HEK293 (cell line): ENCODE data around the gene BCL2.

Source experiments
- GLI4 ChIP-seq: fragments of 450-650 bp; formaldehyde crosslinking; IDR thresholded peaks from 2 replicates; pipeline ENCODE4 v1.5.1; 2016; ENCODE audit warnings: missing biosample characterization, missing genetic modification characterization
- TCF7L2 ChIP-seq: IDR thresholded peaks from 2 replicates; pipeline ENCODE4 v1.6.1; 2011; ENCODE audit warnings: low read depth, mild to moderate bottlenecking, inconsistent platforms, low read length, moderate library complexity, borderline replicate concordance
- ZFP3 ChIP-seq: fragments of 450-650 bp; formaldehyde crosslinking; IDR thresholded peaks from 2 replicates; pipeline ENCODE4 v1.5.1; 2016; ENCODE audit warnings: low read depth, missing biosample characterization, missing genetic modification characterization
- ZIC2 ChIP-seq: fragments of 450-650 bp; formaldehyde crosslinking; IDR thresholded peaks from 2 replicates; pipeline ENCODE4 v1.5.1; 2016; ENCODE audit warnings: missing biosample characterization, missing genetic modification characterization
- ZNF16 ChIP-seq: fragments of 450-650 bp; formaldehyde crosslinking; IDR thresholded peaks from 2 replicates; pipeline ENCODE4 v1.5.1; 2016; ENCODE audit warnings: low read depth, missing biosample characterization, missing genetic modification characterization
- ZNF510 ChIP-seq: fragments of 450-650 bp; formaldehyde crosslinking; IDR thresholded peaks from 2 replicates; pipeline ENCODE4 v1.5.1; 2018; ENCODE audit warnings: mild to moderate bottlenecking, missing genetic modification characterization, missing biosample characterization; ENCODE audit not compliant: insufficient replicate concordance
- TF ChIP-seq, protein P1 (sequence below): fragments of 450-650 bp; formaldehyde crosslinking; IDR thresholded peaks from 2 replicates; pipeline ENCODE4 v1.5.1; 2016; ENCODE audit warnings: missing biosample characterization, missing genetic modification characterization
- TF ChIP-seq, protein P2 (sequence below): fragments of 450-650 bp; formaldehyde crosslinking; IDR thresholded peaks from 2 replicates; pipeline ENCODE4 v1.5.1; 2016; ENCODE audit warnings: missing biosample characterization, missing genetic modification characterization
- TF ChIP-seq, protein P3 (sequence below): fragments of 450-650 bp; formaldehyde crosslinking; optimal IDR thresholded peaks from 2 replicates; pipeline ENCODE3; 2016; ENCODE audit warnings: missing biosample characterization, mild to moderate bottlenecking, missing genetic modification characterization
- TF ChIP-seq, protein P4 (sequence below): fragments of 450-650 bp; formaldehyde crosslinking; IDR thresholded peaks from 2 replicates; pipeline ENCODE4 v1.5.1; 2016; ENCODE audit warnings: missing biosample characterization, missing genetic modification characterization
- TF ChIP-seq, protein P5 (sequence below): fragments of 450-650 bp; formaldehyde crosslinking; IDR thresholded peaks from 2 replicates; pipeline ENCODE4 v1.5.1; 2016; ENCODE audit warnings: missing biosample characterization, missing genetic modification characterization, low read depth

DNA sequence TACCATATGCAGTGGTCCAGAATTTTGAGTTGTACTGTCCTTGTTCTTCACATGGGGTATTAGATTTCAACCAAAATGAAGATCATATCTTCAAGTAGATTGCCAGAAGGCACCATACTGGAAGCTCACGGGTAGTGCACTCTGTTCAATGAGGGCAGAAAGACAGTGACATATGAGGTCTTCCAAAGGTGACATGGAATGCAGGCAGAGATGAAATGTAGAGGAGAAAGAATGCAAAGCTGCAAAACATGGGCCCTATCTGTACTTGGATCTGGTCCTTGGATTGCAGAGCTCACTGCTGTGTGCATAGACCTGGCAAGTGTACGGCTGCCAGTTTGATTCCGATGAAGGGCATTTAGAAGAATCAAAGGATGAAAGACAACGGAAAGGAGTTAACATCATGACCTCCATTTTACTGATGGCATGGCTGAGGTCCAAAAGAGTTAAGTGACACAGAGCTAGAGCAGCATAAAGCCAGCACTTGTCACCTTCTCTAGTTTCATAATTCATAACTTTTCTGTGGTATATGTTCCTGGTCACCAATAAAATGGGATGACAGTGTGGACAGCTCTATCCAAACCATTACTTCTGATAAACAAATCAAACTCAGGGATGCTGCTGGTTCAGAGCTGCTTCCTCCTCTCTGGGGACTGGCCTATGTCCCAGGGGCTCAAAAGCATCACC is 64.7 kb downstream of the BCL2 start:
- TF ChIP-seq, protein P1, sequence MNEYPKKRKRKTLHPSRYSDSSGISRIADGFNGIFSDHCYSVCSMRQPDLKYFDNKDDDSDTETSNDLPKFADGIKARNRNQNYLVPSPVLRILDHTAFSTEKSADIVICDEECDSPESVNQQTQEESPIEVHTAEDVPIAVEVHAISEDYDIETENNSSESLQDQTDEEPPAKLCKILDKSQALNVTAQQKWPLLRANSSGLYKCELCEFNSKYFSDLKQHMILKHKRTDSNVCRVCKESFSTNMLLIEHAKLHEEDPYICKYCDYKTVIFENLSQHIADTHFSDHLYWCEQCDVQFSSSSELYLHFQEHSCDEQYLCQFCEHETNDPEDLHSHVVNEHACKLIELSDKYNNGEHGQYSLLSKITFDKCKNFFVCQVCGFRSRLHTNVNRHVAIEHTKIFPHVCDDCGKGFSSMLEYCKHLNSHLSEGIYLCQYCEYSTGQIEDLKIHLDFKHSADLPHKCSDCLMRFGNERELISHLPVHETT (tag by site-specific recombination), result no peak
- no peak for TF ChIP-seq ZFP3 (tag by site-specific recombination)
- TF ChIP-seq, protein P2, sequence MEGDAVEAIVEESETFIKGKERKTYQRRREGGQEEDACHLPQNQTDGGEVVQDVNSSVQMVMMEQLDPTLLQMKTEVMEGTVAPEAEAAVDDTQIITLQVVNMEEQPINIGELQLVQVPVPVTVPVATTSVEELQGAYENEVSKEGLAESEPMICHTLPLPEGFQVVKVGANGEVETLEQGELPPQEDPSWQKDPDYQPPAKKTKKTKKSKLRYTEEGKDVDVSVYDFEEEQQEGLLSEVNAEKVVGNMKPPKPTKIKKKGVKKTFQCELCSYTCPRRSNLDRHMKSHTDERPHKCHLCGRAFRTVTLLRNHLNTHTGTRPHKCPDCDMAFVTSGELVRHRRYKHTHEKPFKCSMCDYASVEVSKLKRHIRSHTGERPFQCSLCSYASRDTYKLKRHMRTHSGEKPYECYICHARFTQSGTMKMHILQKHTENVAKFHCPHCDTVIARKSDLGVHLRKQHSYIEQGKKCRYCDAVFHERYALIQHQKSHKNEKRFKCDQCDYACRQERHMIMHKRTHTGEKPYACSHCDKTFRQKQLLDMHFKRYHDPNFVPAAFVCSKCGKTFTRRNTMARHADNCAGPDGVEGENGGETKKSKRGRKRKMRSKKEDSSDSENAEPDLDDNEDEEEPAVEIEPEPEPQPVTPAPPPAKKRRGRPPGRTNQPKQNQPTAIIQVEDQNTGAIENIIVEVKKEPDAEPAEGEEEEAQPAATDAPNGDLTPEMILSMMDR (tag by site-specific recombination), result no peak
- TF ChIP-seq GLI4 (tag by site-specific recombination), result no peak
- TF ChIP-seq, protein P3, sequence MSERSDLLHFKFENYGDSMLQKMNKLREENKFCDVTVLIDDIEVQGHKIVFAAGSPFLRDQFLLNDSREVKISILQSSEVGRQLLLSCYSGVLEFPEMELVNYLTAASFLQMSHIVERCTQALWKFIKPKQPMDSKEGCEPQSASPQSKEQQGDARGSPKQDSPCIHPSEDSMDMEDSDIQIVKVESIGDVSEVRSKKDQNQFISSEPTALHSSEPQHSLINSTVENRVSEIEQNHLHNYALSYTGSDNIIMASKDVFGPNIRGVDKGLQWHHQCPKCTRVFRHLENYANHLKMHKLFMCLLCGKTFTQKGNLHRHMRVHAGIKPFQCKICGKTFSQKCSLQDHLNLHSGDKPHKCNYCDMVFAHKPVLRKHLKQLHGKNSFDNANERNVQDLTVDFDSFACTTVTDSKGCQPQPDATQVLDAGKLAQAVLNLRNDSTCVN (tag by site-specific recombination), result no peak
- TF ChIP-seq ZIC2, result no peak
- TF ChIP-seq ZNF16 (tag by site-specific recombination), result no peak
- no peak for TF ChIP-seq TCF7L2
- no peak for TF ChIP-seq ZNF510 (tag by site-specific recombination)
- TF ChIP-seq, protein P4, sequence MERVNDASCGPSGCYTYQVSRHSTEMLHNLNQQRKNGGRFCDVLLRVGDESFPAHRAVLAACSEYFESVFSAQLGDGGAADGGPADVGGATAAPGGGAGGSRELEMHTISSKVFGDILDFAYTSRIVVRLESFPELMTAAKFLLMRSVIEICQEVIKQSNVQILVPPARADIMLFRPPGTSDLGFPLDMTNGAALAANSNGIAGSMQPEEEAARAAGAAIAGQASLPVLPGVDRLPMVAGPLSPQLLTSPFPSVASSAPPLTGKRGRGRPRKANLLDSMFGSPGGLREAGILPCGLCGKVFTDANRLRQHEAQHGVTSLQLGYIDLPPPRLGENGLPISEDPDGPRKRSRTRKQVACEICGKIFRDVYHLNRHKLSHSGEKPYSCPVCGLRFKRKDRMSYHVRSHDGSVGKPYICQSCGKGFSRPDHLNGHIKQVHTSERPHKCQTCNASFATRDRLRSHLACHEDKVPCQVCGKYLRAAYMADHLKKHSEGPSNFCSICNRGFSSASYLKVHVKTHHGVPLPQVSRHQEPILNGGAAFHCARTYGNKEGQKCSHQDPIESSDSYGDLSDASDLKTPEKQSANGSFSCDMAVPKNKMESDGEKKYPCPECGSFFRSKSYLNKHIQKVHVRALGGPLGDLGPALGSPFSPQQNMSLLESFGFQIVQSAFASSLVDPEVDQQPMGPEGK (tag by site-specific recombination), result no peak
- TF ChIP-seq, protein P5, sequence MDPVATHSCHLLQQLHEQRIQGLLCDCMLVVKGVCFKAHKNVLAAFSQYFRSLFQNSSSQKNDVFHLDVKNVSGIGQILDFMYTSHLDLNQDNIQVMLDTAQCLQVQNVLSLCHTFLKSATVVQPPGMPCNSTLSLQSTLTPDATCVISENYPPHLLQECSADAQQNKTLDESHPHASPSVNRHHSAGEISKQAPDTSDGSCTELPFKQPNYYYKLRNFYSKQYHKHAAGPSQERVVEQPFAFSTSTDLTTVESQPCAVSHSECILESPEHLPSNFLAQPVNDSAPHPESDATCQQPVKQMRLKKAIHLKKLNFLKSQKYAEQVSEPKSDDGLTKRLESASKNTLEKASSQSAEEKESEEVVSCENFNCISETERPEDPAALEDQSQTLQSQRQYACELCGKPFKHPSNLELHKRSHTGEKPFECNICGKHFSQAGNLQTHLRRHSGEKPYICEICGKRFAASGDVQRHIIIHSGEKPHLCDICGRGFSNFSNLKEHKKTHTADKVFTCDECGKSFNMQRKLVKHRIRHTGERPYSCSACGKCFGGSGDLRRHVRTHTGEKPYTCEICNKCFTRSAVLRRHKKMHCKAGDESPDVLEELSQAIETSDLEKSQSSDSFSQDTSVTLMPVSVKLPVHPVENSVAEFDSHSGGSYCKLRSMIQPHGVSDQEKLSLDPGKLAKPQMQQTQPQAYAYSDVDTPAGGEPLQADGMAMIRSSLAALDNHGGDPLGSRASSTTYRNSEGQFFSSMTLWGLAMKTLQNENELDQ (tag by site-specific recombination), result no peak
